ENCODE measurements around the gene TTLL11.

GRCh38 chr9:122134822-122135528, 41.9 kb upstream of the TTLL11 start:
- TF ChIP-seq CTCF (IDR thresholded peaks at IDR 0.05) (no peak), POLR2A (IDR thresholded peaks at IDR 0.05) (no peak), EP300 (IDR thresholded peaks at IDR 0.05) (no peak)

Measured in tibial nerve (tissue), 4 donors.